Naive thymus-derived CD4-positive, alpha-beta T cell (primary cell): ENCODE data around the gene CACNB1. TPM values are rescaled to one million over a fixed set of nuclear protein-coding genes. Genes with fewer than 3 reads are reported as not detected.

Experiments used
- ATAC-seq: fragments of 150-1000 bp; cut with Tn5 transposase; 2 replicates; pipeline ENCODE4 v1.10.0; 2021; ENCODE audit warnings: mild to moderate bottlenecking, moderate library complexity
- CTCF ChIA-PET: fragments of 350-600 bp; sonication (Branson Sonifier 250); formaldehyde crosslinking; loops from one replicate; lab custom pipeline; 2021; ENCODE audit warnings: antibody characterized with exemption; lab: Charles Lee
- POLR2A ChIA-PET: fragments of 350-600 bp; sonication (Branson Sonifier 250); formaldehyde crosslinking; loops from one replicate; lab custom pipeline; 2021; ENCODE audit warnings: antibody characterized with exemption, inconsistent platforms; lab: Charles Lee
- DNase-seq, 9 donors: peaks; one replicate each; pipeline versions ENCODE4 v3.0.0 to v3.0.0-alpha.2; 2020 to 2022; ENCODE audit warnings: mixed read lengths in 1 of 9
- H3K27ac ChIP-seq: one replicate; pipeline ENCODE4 v1.7.0; 2013; ENCODE audit warnings: mild to moderate bottlenecking, low read depth, low read length, moderate library complexity
- H3K27me3 ChIP-seq, 2 donors: one replicate each; pipeline ENCODE4 v1.7.0; 2013; ENCODE audit warnings: low read length in 2 of 2, mild to moderate bottlenecking in 2 of 2, moderate library complexity in 2 of 2; ENCODE audit not compliant: control insufficient read depth in 2 of 2, insufficient read depth in 2 of 2
- H3K36me3 ChIP-seq, 3 experiments: 1 replicate in 2 of 3; 2 replicates in 1 of 3; pipeline ENCODE4 v1.7.0; 2013; ENCODE audit warnings: low read length in 3 of 3, mild to moderate bottlenecking in 3 of 3, moderate library complexity in 1 of 3; ENCODE audit not compliant: insufficient read depth in 3 of 3, control insufficient read depth in 2 of 3
- H3K4me1 ChIP-seq, 2 donors: one replicate each; pipeline ENCODE4 v1.7.0; 2013; ENCODE audit warnings: low read length in 2 of 2, mild to moderate bottlenecking in 2 of 2, moderate library complexity in 1 of 2; ENCODE audit not compliant: control insufficient read depth in 2 of 2, insufficient read depth in 2 of 2
- H3K4me3 ChIP-seq: 2 replicates; pipeline ENCODE4 v1.7.0; 2013; ENCODE audit warnings: mild to moderate bottlenecking, low read length
- H3K9me3 ChIP-seq, 3 experiments: 1 replicate in 2 of 3; 2 replicates in 1 of 3; pipeline ENCODE4 v1.7.0; 2013; ENCODE audit warnings: low read length in 3 of 3; ENCODE audit not compliant: control insufficient read depth in 2 of 3
- H3K27ac Mint-ChIP-seq, 9 donors: one replicate each; pipeline ENCODE4 v1.8.0; 2020 to 2022; ENCODE audit warnings: mixed read lengths in 9 of 9, mild to moderate bottlenecking in 8 of 9, moderate library complexity in 5 of 9, inconsistent platforms in 2 of 9
- H3K27me3 Mint-ChIP-seq, 5 donors: one replicate each; pipeline ENCODE4 v1.8.0; 2021 to 2022; ENCODE audit warnings: mixed read lengths in 5 of 5, mild to moderate bottlenecking in 1 of 5
- H3K36me3 Mint-ChIP-seq, 5 donors: one replicate each; pipeline ENCODE4 v1.8.0; 2020 to 2022; ENCODE audit warnings: mixed read lengths in 5 of 5, mild to moderate bottlenecking in 3 of 5, inconsistent platforms in 1 of 5
- H3K4me1 Mint-ChIP-seq, 7 donors: one replicate each; pipeline ENCODE4 v1.8.0; 2020 to 2022; ENCODE audit warnings: mixed read lengths in 7 of 7, mild to moderate bottlenecking in 3 of 7, inconsistent platforms in 1 of 7
- H3K4me3 Mint-ChIP-seq, 10 donors: one replicate each; pipeline ENCODE4 v1.8.0; 2020 to 2022; ENCODE audit warnings: mild to moderate bottlenecking in 10 of 10, mixed read lengths in 10 of 10, moderate library complexity in 6 of 10, inconsistent platforms in 2 of 10
- H3K9me3 Mint-ChIP-seq, 11 donors: one replicate each; pipeline ENCODE4 v1.8.0; 2020 to 2022; ENCODE audit warnings: mixed read lengths in 11 of 11, mild to moderate bottlenecking in 4 of 11, inconsistent platforms in 1 of 11, moderate library complexity in 1 of 11
- intact Hi-C, 2 donors: fragments of 100-400 bp; cut with micrococcal nuclease; formaldehyde crosslinking; loops; one replicate each; pipeline ENCODE4 v1.15.1; 2023
- polyA plus RNA-seq, 2 donors: library from polyadenylated mRNA; unstranded; fragments of 300-500 nt; fragmentation: Illumina TruSeq; gene quantifications; one replicate each; pipeline ENCODE4 v1.2.3, GENCODE V29; 2021
- total RNA-seq, 6 experiments: library from RNA in 5 of 6; stranded (reverse) in 5 of 6; gene quantifications; 1 replicate in 5 of 6; 2 replicates in 1 of 6; pipeline ENCODE4 v1.2.3 and lab custom pipeline; 2021 to 2026

The CACNB1 gene
- total and polyA plus RNA-seq, 7 experiments from 2014 or later = 0.39 to 22.0 (median 11.9) TPM

- H3K4me1 Mint-ChIP-seq = peaks cover 0 to 9% (median 5%) of the 10 kb centered on the region in 7 donors
- no peak overlapping the region for H3K4me3 Mint-ChIP-seq
- ChIA-PET POLR2A (interaction anchor here (0.6 to 1.0 kb wide), 2 partner anchors 10 to 12 kb away, joined by 3 read pairs; no protein-coding TSS in a partner anchor), CTCF (interaction anchor here (0.7 to 1.3 kb wide), 2 partner anchors 25 to 47 kb away, joined by 3 read pairs; no protein-coding TSS in a partner anchor)
- intact Hi-C loops = no loop called here
- peaks cover 0 to 3% (median 0%) of the 10 kb centered on the region in 11 donors for H3K9me3 Mint-ChIP-seq
- peaks cover 4 to 50% (median 27%) of the 10 kb centered on the region in 5 donors for H3K27me3 Mint-ChIP-seq
- H3K36me3 ChIP-seq = no peaks in the 10 kb centered on the region
- peak overlapping the region in 1 of 9 donors; percentile 16 for H3K27ac Mint-ChIP-seq
- no peak overlapping the region for H3K27ac ChIP-seq
- no peaks in the 10 kb centered on the region for H3K36me3 Mint-ChIP-seq
- no peak overlapping the region for H3K4me3 ChIP-seq
- DNase-seq (no peak), ATAC-seq (no peak)
- H3K9me3 ChIP-seq = no peaks in the 10 kb centered on the region
- H3K4me1 ChIP-seq = no peaks in the 10 kb centered on the region
- no peaks in the 10 kb centered on the region for H3K27me3 ChIP-seq
These were observed 21.4 kb upstream of the CACNB1 start for GRCh38 chr17:39218906-39219305.

GRCh38 chr17:39217734-39218369 lies 20.4 kb upstream of the CACNB1 start:
- Mint-ChIP-seq H3K4me3 (peak overlapping the region in 3 of 10 donors; percentile 44 to 65 (median 55)), H3K27me3 (peaks cover 0 to 42% (median 26%) of the 10 kb centered on the region in 5 donors), H3K9me3 (peaks cover 0 to 1% (median 0%) of the 10 kb centered on the region in 11 donors), H3K4me1 (peaks cover 0 to 6% (median 3%) of the 10 kb centered on the region in 7 donors), H3K36me3 (no peaks in the 10 kb centered on the region), H3K27ac (peak overlapping the region in 1 of 9 donors; percentile 20)
- Histone ChIP-seq H3K4me3 (no peak overlapping the region), H3K36me3 (no peaks in the 10 kb centered on the region), H3K4me1 (no peaks in the 10 kb centered on the region), H3K9me3 (no peaks in the 10 kb centered on the region), H3K27me3 (no peaks in the 10 kb centered on the region), H3K27ac (no peak overlapping the region)
- ATAC-seq (no peak), DNase-seq (no peak)
- intact Hi-C loops = no loop called here
- ChIA-PET POLR2A (interaction anchor here (1.0 kb wide), 1 partner anchor 11 kb away, joined by 6 read pairs; no protein-coding TSS in a partner anchor), CTCF (interaction anchor here (0.7 kb wide), 2 partner anchors 11 to 27 kb away, joined by 3 to 5 read pairs; no protein-coding TSS in a partner anchor)

GRCh38 chr17:39213852-39214251 lies 16.4 kb upstream of the CACNB1 start:
- POLR2A ChIA-PET = no interaction called here
- ATAC-seq (no peak), DNase-seq (no peak)
- H3K4me1 Mint-ChIP-seq = peaks cover 8 to 19% (median 12%) of the 10 kb centered on the region in 7 donors
- H3K27me3 Mint-ChIP-seq = peaks cover 0 to 38% (median 20%) of the 10 kb centered on the region in 5 donors
- Histone ChIP-seq H3K27me3 (no peaks in the 10 kb centered on the region), H3K27ac (no peak overlapping the region), H3K36me3 (no peaks in the 10 kb centered on the region), H3K4me3 (no peak overlapping the region), H3K4me1 (peaks cover 8 to 14% of the 10 kb centered on the region in 2 donors), H3K9me3 (no peaks in the 10 kb centered on the region)
- intact Hi-C loops = no loop called here
- H3K27ac Mint-ChIP-seq = no peak overlapping the region
- H3K4me3 Mint-ChIP-seq = no peak overlapping the region
- no peaks in the 10 kb centered on the region for H3K36me3 Mint-ChIP-seq
- CTCF ChIA-PET = no interaction called here
- no peaks in the 10 kb centered on the region for H3K9me3 Mint-ChIP-seq

- peak overlapping the region in 2 of 9 donors; percentile 17 to 26 for H3K27ac Mint-ChIP-seq
- Histone ChIP-seq H3K9me3 (no peaks in the 10 kb centered on the region), H3K4me3 (no peak overlapping the region), H3K4me1 (peaks cover 11 to 23% of the 10 kb centered on the region in 2 donors), H3K27me3 (no peaks in the 10 kb centered on the region), H3K36me3 (no peaks in the 10 kb centered on the region), H3K27ac (no peak overlapping the region)
- no peaks in the 10 kb centered on the region for H3K36me3 Mint-ChIP-seq
- CTCF ChIA-PET = interaction anchor here (10.0 kb wide), 1 partner anchor 28 kb away, joined by 285 read pairs; no protein-coding TSS in a partner anchor
- H3K4me1 Mint-ChIP-seq = peaks cover 12 to 27% (median 21%) of the 10 kb centered on the region in 7 donors
- no peak overlapping the region for H3K4me3 Mint-ChIP-seq
- POLR2A ChIA-PET = interaction anchor here (1.0 kb wide), 1 partner anchor 19 kb away, joined by 3 read pairs; no protein-coding TSS in a partner anchor
- ATAC-seq (no peak), DNase-seq (no peak)
- peaks cover 0 to 35% (median 20%) of the 10 kb centered on the region in 5 donors for H3K27me3 Mint-ChIP-seq
- intact Hi-C loops = no loop called here
- no peaks in the 10 kb centered on the region for H3K9me3 Mint-ChIP-seq
These were observed 15.5 kb upstream of the CACNB1 start for GRCh38 chr17:39212841-39213480.

- DNase-seq (no peak), ATAC-seq (no peak)
- ChIA-PET CTCF (interaction anchor here (10.0 kb wide), 1 partner anchor 29 kb away, joined by 285 read pairs; no protein-coding TSS in a partner anchor), POLR2A (interaction anchor here (1.0 kb wide), 1 partner anchor 20 kb away, joined by 3 read pairs; no protein-coding TSS in a partner anchor)
- Histone ChIP-seq H3K27me3 (no peaks in the 10 kb centered on the region), H3K36me3 (no peaks in the 10 kb centered on the region), H3K27ac (no peak overlapping the region), H3K4me1 (peaks cover 13 to 23% of the 10 kb centered on the region in 2 donors), H3K9me3 (no peaks in the 10 kb centered on the region), H3K4me3 (no peak overlapping the region)
- Mint-ChIP-seq H3K9me3 (no peaks in the 10 kb centered on the region), H3K27ac (peak overlapping the region in 3 of 9 donors; percentile 51 to 53 (median 52)), H3K4me3 (no peak overlapping the region), H3K36me3 (no peaks in the 10 kb centered on the region), H3K4me1 (peaks cover 13 to 29% (median 25%) of the 10 kb centered on the region in 7 donors), H3K27me3 (peaks cover 0 to 32% (median 20%) of the 10 kb centered on the region in 5 donors)
- intact Hi-C loops = no loop called here
These were observed 14.8 kb upstream of the CACNB1 start for GRCh38 chr17:39212195-39212810.

GRCh38 chr17:39210093-39210434 lies 12.6 kb upstream of the CACNB1 start:
- Mint-ChIP-seq H3K36me3 (peaks cover 0 to 2% (median under 1%) of the 10 kb centered on the region in 5 donors), H3K27me3 (peaks cover 0 to 22% (median under 1%) of the 10 kb centered on the region in 5 donors), H3K4me3 (peak overlapping the region; percentile 11 to 85 (median 68)), H3K9me3 (no peaks in the 10 kb centered on the region), H3K4me1 (peaks cover 12 to 38% (median 29%) of the 10 kb centered on the region in 7 donors), H3K27ac (peak overlapping the region in 6 of 9 donors; percentile 18 to 82 (median 58))
- intact Hi-C loops = no loop called here
- Histone ChIP-seq H3K4me3 (peak overlapping the region; percentile 57), H3K9me3 (no peaks in the 10 kb centered on the region), H3K27me3 (no peaks in the 10 kb centered on the region), H3K36me3 (peaks cover 0 to 1% (median 0%) of the 10 kb centered on the region in 3 experiments), H3K27ac (peak overlapping the region; percentile 19), H3K4me1 (peaks cover 14 to 23% of the 10 kb centered on the region in 2 donors)
- ATAC-seq (no peak), DNase-seq (no peak)
- ChIA-PET CTCF (interaction anchor here (1.4 to 10.0 kb wide), 3 partner anchors 14 to 31 kb away, joined by 3 to 285 read pairs (median 4); no protein-coding TSS in a partner anchor), POLR2A (interaction anchor here (0.8 to 11.8 kb wide), 3 partner anchors 11 to 252 kb away, joined by 3 to 144 read pairs (median 13); partner anchors contain the start of gene RPL19)
